Measurements from ENCODE around the gene NIP7. TPM values are rescaled to one million over a fixed set of nuclear protein-coding genes. Genes with fewer than 3 reads are reported as not detected.

The NIP7 gene
- polyA plus RNA-seq, 1 donor from 2014 or later: 9.3 TPM

Other genes with a start within 250 kb of the NIP7 start
- 6.5 TPM for gene HAS3, start 234.1 kb upstream of the NIP7 start, polyA plus RNA-seq (ENCODE audit: insufficient read depth, low read depth, low replicate concordance)
- 151 TPM for gene CHTF8, start 207.2 kb upstream of the NIP7 start, polyA plus RNA-seq (ENCODE audit: insufficient read depth, low read depth, low replicate concordance)
- gene UTP4, start 207.1 kb upstream of the NIP7 start, polyA plus RNA-seq (ENCODE audit: insufficient read depth, low read depth, low replicate concordance): 36.3 TPM
- gene SNTB2, start 152.6 kb upstream of the NIP7 start, polyA plus RNA-seq (ENCODE audit: insufficient read depth, low read depth, low replicate concordance): 3.4 TPM
- gene VPS4A, start 28.4 kb upstream of the NIP7 start, polyA plus RNA-seq (ENCODE audit: insufficient read depth, low read depth, low replicate concordance): 65.3 TPM
- 7.8 TPM for gene PDF, start 9.2 kb upstream of the NIP7 start, polyA plus RNA-seq (ENCODE audit: insufficient read depth, low read depth, low replicate concordance)
- gene COG8, start 208 bp upstream of the NIP7 start, polyA plus RNA-seq (ENCODE audit: insufficient read depth, low read depth, low replicate concordance): 44.5 TPM
- gene TMED6, start 12.0 kb downstream of the NIP7 start, polyA plus RNA-seq (ENCODE audit: insufficient read depth, low read depth, low replicate concordance): not detected
- 48.4 TPM for gene TERF2, start 46.2 kb downstream of the NIP7 start, polyA plus RNA-seq (ENCODE audit: insufficient read depth, low read depth, low replicate concordance)
- gene CYB5B, start 84.8 kb downstream of the NIP7 start, polyA plus RNA-seq (ENCODE audit: insufficient read depth, low read depth, low replicate concordance): 138 TPM
- gene NFAT5, start 226.2 kb downstream of the NIP7 start, polyA plus RNA-seq (ENCODE audit: insufficient read depth, low read depth, low replicate concordance): 6.5 TPM

All from brain (organoid and tissue), 1 donor.